Measurements from ENCODE around the gene TM7SF2.
A peak's percentile ranks its signal among the peaks of the same experiment; 100 is the strongest.

The TM7SF2 gene

DNA sequence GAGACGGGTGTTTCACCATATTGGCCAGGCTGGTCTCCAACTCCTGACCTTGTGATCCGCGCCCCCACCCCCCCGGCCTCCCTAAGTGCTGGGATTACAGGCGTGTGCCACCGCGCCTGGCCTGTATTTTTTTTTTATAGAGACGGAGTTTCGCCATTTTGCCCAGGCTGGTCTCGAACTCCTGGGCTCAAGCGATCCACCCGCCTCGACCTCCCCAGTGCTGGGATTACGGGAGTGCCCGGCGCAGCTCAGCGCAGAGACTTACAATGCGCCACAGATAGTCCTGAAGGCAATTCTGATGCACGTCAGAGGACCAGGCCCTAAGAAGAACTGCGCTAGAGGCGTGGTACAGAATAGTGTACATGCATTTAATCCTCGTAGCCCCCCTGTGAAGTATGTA lies 16.2 kb upstream of the TM7SF2 start:
- no peak for DNase-seq

DNA sequence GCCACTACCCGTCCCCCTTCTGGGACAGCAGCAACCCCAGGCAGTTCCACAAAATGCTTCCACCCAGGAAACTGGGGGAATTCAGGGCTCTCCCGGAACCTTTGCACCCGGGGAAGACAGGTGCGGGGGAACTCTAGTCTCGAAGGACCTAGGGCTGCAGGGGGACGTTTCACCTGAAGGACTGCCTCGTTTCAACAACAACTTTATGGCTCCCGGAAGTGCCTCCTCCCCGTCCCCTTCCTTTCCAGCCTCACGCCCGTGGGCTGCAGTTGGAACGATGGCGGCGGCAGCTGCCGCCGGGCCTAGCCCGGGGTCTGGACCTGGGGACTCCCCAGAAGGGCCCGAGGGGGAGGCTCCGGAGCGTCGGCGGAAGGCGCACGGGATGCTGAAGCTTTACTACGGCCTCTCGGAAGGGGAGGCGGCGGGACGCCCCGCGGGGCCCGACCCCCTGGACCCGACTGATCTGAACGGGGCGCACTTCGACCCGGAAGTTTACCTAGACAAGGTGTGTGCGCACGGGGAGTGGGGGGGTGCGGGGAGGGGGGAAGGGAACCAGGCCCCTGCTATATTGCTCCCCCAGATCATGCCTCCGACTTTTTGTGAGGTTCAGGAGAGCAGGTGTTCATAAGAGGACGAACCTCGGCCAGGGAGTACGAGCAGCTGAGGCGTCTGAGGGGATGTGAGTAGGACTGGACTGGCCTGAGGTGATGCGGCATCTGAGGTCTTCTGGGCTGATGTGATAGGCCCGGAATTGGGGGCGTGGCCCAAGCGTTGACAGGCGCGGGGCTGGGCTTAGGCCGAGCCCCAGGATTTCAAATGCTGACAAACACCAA lies 15.5 kb upstream of the TM7SF2 start, which contains the start of gene VPS51:
VPS51 (plus strand) TSS at position 241 of the 833 bp plus-strand sequence; CDS start at position 278, 37 bp downstream.
- DNase-seq = peak; percentile 96

DNA sequence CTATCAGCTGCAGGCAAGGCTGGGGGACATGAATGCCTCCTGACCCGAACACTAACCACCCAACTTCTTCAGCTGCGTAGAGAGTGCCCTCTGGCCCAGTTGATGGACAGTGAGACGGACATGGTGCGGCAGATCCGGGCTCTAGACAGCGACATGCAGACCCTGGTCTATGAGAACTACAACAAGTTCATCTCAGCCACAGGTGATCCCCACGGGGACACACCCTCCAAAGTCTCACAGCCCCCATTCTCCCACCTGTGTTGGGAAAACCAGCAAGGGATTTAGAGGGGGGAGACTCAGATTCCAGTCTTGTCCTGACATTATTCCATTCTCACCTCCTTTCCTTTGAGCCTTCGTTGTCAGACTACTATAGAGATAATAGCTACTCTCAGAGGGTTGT lies 14.7 kb upstream of the TM7SF2 start:
- DNase-seq = no peak

DNA sequence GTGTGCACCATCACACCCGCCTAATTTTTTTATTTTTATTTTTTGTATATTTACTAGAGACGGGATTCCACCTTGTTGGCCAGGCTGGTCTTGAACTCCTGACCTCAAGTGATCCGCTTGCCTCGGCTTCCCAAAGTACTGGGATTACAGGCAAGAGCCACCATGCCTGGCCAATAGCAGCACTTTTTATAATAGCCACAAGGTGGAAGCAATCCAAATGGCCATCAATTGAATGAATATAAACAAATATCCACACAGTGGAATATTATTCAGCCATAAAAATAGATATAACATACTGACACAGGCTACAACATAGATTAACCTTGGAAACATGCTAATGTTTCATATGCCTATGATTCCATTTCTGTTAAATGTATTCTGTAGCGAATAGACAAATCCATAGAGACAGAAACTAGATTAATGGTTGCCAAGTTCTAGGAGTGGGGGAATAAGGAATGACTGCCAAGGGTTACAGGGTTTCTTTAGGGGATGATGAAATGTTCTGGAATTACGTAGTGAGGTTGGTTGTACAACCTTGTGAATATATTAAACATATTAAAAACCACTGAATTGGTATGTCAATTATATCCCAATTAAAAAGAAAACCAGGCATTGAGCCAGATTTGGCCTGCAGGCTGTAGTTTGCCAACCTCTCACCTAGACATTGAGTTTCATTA lies 10.9 kb upstream of the TM7SF2 start:
- DNase-seq = no peak

DNA sequence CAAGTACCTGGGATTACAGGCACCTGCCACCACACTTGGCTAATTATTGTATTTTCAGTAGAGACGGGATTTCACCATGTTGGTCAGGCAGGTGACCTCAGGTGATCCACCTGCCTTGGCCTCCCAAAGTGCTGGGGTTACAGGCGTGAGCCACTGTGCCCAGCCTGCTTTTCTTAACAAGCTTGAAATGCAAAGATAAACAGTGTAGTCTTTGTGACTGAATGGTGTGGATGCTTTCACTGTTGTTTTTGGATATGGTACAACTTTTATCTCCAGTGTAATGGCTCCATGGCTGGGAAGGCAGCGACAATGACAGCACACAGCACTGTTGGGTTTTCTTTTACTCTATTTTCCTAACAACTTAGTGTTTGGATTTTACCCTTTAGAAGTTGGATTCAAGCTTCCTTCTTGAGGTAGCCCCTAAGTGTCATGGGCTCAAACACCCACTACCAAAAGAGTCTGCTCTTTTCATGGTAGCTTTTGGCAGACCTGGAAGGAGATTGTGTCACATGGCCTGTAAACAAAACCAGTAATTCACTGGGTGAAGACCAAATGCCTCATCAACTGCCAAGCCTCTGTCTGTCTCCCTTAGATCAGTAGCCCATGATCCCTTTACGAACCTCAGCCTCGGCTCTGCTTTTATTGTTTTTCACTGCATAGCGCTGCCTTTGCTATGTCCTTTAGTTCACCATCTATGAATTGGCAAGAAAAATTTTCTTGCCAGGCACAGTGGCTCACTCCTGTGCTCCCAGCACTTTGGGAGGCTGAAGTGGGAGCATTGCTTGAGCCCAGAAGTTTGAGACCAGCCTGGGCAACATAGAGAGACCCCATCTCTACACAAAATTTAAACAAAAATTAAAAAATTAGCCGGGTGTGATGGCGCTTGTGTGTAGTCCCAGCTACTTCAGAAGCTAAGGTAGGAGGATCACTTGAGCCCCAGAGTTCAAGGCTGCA lies 9.3 kb upstream of the TM7SF2 start:
- no peak for DNase-seq

DNA sequence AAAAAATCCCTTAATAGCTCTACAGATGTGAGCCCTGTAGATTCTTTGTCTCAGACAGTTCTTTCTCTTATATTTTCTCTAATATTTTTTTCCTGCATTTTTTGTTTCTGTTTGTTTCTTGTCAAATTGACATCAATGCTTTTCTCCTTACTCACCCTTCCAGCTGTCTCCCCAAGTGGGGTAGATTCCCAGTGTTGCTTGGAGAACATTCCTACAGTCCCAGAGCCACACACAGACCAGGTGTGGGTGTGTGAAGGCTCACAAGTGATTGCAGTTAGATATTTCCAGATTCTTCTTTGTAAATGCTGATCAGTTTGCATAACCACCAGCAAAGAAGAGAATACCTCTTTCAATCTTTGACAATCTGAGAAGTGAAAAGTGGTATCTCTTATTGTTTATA lies 8.2 kb upstream of the TM7SF2 start:
- DNase-seq = no peak

DNA sequence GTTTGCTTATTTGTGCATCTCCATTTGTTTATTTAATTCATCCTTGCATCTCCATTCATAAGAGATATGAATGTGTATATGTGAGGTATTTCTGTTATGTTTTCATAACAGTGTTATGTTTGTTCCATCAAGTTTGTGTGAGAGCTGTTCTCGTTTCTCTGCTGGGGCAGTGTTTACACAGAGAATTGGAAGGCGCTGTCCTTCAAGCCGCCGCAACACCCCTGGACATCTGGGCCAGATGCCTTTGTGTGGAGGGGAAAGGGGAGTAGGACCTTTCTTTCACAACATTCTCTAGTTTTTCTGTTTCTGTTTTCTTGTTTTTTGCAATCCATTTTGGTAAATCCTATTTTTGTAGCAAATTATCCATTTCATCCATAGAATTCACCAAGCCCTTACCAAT lies 7.0 kb upstream of the TM7SF2 start:
- DNase-seq = no peak

DNA sequence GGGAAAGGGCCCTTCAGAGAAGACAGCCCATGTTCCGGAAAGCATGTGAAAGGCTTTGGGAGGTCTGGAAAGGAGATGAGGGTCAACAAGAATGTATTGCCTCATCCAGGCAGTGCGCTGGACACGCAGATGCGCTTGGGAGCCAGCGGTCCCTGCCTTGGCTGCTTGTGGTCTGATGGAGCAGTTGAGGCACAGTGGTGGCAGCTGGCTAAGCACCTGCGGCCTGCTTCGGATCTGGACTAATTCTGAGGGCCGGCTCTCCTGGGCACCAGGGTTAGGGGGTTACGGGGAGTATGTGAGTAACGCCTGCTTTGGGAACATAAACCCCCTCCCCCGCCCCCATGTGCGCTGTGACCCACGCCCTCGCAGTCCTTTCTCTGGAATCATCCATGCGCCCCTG lies 4.6 kb upstream of the TM7SF2 start:
- DNase-seq = no peak

DNA sequence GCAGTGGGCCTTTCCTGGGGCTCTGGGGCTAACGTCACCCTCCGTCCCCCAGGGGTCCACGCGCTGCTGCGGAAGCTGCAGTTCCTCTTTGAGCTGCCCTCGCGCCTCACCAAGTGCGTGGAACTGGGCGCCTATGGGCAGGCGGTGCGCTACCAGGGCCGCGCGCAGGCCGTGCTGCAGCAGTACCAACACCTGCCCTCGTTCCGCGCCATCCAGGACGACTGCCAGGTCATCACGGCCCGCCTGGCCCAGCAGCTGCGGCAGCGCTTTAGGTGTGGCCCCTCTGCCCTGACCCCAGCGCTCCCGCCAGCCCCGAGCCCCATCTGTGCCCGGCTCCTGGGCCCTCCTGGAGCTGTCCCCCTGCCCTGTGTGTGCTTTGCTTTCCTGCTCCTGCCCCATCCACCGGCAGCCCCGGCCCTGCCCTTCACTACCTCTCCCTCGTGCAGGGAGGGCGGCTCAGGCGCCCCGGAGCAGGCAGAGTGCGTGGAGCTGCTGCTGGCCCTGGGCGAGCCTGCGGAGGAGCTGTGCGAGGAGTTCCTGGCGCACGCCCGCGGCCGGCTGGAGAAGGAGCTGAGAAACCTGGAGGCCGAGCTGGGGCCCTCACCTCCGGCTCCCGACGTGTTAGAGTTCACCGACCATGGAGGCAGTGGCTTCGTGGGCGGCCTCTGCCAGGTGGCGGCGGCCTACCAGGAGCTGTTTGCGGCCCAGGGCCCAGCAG lies 3.8 kb upstream of the TM7SF2 start:
- no peak for DNase-seq

DNA sequence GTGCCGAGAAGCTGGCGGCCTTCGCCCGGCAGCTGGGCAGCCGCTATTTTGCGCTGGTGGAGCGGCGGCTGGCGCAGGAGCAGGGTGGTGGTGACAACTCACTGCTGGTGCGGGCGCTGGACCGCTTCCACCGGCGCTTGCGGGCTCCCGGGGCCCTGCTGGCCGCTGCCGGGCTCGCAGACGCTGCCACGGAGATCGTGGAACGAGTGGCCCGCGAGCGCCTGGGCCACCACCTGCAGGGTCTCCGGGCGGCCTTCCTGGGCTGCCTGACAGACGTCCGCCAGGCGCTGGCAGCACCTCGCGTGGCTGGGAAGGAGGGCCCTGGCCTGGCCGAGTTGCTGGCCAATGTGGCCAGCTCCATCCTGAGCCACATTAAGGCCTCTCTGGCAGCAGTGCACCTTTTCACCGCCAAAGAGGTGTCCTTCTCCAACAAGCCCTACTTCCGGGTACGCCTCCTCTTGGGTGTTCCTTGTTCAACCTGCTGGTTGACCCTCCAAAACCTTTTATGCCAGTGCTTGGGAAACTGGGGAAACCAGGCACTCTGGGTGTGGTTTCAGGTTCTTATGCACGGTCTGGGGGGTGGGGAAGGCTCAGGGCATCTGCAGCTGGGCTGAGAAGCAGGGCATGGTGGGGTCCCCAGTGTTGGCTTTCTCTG lies 3.1 kb upstream of the TM7SF2 start:
- DNase-seq = no peak

DNA sequence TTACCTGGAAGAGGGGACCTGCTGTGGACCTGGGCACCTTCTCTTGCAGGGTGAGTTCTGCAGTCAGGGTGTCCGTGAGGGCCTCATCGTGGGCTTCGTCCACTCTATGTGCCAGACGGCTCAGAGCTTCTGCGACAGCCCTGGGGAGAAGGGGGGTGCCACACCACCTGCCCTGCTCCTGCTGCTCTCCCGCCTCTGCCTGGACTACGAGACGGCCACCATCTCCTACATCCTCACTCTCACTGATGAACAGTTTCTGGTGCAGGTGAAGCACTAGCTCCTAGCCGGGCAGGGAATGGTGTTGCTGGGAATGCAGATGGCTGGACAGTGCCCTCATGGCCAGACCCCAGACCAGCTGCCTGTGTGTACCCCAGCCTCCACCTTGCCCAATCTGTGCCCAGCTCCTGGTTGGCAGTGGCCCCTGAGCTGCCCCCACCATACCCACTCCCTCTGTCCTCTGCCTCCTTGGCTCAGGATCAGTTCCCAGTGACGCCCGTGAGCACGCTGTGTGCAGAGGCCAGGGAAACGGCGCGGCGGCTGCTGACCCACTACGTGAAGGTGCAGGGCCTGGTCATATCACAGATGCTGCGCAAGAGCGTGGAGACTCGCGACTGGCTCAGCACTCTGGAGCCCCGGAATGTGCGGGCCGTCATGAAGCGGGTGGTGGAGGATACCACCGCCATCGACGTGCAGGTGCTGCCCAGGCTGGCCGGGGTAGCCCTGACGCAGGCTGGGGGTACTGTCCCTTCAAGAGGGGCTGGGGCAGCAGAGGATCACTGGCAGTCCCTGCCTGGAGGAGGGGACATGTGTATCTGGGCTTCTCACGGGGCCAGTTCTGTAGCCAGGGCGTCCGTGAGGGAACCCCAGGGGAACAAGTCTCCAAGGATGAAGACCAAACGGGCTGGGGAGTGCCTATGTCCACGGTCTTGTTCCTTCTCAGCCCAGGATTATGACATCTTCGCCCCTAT lies 2.2 kb upstream of the TM7SF2 start:
- no peak for DNase-seq

DNA sequence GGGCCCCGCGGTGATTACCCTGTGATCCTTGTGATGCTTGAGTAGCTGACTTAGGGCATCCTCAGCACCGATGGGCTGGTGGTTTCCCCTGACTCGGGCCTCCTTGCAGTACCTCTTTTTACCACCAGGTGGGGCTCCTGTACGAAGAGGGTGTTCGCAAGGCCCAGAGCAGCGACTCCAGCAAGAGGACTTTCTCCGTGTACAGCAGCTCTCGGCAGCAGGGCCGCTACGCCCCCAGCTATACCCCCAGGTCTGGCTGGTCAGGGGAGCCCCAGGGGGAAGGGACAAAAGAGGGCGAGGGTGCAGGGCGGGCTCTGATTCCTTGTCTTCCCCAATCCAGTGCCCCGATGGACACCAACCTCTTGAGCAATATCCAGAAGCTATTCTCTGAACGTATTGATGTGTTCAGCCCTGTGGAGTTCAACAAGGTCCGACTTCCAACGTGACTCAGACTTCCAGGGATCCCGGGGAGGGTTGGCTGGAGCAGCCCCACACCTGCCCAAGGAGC lies 1.3 kb upstream of the TM7SF2 start:
- DNase-seq = peak; percentile 83

DNA sequence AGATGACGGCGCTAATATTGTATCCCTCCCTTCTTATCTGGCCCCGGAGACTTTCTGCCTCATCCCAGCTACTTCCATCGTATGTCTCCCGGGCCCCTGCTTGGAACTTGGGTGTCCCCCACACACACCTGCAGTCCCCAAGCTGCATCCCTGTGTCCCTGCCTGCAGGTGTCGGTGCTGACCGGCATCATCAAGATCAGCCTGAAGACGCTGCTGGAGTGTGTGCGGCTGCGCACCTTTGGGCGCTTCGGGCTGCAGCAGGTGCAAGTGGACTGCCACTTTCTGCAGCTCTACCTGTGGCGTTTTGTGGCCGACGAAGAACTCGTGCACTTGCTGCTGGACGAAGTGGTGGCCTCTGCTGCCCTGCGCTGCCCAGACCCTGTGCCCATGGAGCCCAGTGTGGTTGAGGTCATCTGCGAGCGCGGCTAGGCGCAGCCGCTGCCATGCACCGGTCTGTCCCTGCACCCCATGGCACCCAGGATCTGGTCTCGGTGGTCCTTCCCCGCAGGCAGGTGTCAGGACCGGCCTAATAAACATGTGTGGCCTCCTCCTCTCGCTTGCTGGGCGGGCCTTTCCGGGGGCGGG lies 421 bp upstream of the TM7SF2 start:
- DNase-seq = no peak

DNA sequence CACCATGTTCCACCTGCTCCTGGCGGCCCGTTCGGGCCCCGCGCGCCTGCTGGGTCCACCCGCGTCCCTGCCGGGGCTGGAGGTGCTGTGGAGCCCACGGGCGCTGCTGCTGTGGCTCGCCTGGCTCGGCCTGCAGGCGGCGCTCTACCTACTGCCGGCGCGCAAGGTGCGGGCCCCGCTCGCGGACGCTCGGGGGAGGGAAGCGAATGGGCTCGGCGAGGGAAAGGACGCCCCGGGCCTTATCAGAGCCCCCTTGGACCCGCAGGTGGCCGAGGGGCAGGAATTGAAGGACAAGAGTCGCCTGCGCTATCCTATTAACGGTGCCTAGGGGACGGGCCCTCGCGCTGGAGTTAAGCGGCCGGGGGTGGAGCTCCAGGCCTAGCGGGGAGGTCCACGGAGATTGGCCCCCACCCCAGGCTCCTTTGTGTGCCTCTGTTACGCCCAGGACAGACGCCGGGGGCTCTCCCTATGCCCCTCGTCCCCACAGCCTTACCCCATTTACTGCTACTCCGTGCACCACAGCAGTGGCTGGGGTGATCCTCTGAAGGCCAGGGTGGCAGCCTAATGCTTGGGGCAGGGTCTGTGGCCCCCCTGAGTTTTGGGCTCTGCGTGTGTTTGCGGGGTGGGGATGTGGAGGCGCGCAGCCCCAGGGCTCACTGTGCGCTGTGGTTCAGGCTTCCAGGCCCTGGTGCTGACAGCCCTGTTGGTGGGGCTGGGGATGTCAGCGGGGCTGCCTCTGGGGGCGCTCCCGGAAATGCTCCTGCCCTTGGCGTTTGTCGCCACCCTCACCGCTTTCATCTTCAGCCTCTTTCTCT lies 1.1 kb downstream of the TM7SF2 start:
- DNase-seq = peak; percentile 86

DNA sequence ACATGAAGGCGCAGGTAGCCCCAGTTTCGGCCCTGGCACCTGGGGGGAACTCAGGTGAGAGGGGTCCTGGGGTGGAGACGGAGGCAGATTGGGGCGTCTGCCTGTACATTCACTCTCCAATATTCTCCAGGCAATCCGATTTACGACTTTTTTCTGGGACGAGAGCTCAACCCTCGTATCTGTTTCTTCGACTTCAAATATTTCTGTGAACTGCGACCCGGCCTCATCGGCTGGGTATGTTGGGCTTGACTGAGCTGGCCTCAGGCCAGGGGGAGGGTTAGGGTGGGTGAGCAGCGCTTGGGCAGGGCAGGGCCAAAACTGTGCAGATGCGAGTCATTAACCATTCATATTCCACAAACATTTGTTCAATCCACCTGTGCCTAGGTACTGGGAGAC lies 1.7 kb downstream of the TM7SF2 start:
- DNase-seq = peak; percentile 63

DNA sequence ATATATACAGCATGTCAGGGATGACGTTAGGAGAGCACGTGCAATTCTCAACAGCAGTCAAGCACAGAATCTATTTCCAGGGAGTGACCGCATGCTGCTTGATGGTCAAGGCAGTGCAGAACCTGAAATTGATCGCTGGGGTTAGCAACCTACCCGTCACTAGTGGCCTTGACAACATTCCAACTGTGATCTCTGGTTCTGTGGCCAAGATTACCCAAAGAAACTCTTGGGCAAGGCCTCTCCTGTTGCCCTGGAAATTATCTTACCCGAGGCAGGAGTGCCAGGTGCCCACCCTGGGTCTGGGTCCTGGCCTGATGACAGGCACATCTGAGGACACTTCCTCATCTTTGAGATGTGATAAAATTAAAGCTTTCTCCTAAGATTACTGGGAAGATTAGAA lies 2.2 kb downstream of the TM7SF2 start:
- no peak for DNase-seq

DNA sequence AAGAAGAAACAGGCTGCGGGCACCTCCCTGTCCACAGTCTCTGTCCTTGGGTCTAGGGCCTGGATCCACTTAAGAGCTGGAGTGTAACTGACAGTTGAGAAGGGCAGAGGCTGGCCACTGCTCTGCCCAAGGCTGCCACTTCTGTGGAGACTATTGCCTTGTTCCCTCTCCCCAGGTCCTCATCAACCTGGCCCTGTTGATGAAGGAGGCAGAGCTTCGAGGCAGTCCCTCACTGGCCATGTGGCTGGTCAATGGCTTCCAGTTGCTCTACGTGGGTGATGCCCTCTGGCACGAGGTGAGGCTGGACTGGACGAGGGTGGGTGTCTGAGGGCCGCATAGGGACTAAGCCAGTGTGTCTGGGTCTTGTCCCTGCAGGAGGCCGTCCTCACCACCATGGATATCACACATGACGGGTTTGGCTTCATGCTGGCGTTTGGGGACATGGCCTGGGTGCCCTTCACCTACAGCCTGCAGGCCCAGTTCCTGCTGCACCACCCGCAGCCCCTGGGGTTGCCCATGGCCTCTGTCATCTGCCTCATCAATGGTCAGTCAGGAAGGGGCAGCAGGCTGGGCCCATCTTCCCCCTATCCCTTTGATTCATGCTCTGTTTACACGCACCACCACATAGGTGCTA lies 3.0 kb downstream of the TM7SF2 start:
- DNase-seq = no peak

DNA sequence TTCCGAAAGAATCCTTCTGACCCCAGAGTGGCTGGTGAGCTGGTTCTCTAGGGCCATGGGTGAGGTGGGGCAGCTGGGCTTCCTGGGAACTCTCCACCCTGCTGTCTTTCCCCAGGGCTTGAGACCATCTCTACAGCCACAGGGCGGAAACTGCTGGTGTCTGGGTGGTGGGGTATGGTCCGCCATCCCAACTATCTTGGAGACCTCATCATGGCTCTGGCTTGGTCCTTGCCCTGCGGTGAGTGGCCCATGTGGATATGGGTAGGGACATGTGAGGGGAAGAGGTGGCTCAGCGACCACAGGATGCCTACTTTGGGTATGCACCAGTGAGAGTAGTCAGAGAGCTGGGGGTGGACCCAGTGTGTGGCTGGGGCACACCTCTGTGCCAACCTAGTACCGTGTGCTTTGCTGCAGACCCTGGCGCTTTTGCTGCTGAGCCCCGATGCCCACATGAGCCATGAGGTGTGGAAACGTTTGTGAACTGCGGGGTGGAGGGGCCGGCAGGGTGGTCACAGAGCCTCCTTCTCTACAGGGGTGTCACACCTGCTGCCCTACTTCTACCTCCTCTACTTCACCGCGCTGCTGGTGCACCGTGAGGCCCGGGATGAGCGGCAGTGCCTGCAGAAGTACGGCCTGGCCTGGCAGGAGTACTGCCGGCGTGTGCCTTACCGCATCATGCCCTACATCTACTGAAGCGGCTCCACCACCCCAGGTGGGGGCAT lies 3.9 kb downstream of the TM7SF2 start:
- no peak for DNase-seq
